Glomerular visceral epithelial cell (primary cell): ENCODE data around the gene SMIM1.

ENCODE experiments used
- DNase-seq: peaks from one replicate; pipeline ENCODE4 v3.0.0-alpha.2; 2016; ENCODE audit errors: extremely low spot score

Gene SMIM1

GRCh38 chr1:3821908-3822307 is 49.4 kb downstream of the SMIM1 start:
- no peak for DNase-seq

GRCh38 chr1:3822421-3822820 is 49.9 kb downstream of the SMIM1 start:
- DNase-seq: no peak

GRCh38 chr1:3824650-3825049 is 52.1 kb downstream of the SMIM1 start:
- DNase-seq: no peak

DNA sequence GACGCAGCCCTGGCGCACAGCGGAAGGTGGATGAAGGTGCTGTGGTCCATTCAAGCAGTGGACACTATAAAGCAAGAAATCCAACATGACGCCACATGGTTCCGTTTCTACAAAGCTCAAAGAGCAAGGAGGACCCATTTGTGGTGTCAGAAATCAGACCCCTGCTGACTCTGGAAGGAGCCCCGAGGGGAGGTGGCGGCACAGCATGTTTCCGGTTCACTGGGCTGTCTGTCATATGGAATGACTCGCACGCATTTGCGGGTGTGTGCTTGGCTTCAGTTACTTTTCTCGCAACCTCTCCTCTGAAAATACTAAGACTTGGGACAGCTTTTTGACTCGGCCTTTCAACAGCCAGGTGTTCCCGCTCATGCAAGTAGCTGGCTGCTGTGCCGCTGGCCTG is 52.8 kb downstream of the SMIM1 start:
- no peak for DNase-seq
